Measurements from ENCODE around the gene KLF3. TPM values are rescaled to one million over a fixed set of nuclear protein-coding genes. Genes with fewer than 3 reads are reported as not detected.

KLF3 gene
- total and polyA plus RNA-seq, 9 of the 15 experiments (the other 6 are each of a cell fraction or from before 2014, with no cell fraction given): 9.9 to 47.2 (median 18.1) TPM

- TSS peak; percentile 41 for BruUV-seq (replicated peaks)
- POLR2A ChIA-PET: interaction anchor here (0.6 to 2.0 kb wide), 7 partner anchors 10 to 490 kb away, joined by 3 to 7 read pairs (median 6); no protein-coding TSS in a partner anchor
- WGBS (ENCODE audit: insufficient coverage, low coverage, missing lambda C conversion rate): 1% methylated on average over 5 of the region's 5 CpGs
- no peaks in the 10 kb centered on the region for H3K27me3 ChIP-seq (ENCODE audit: control insufficient read depth in 2 of 2, insufficient read depth in 2 of 2, low read length in 2 of 2)
- H3K4me2 ChIP-seq (ENCODE audit: insufficient read depth, low read length): peak overlapping the region; percentile 85
- no peak overlapping the region for H2AFZ ChIP-seq (ENCODE audit: low read depth, low read length)
- intact Hi-C loops (cut with micrococcal nuclease) (loop anchor here (2.0 to 5.0 kb wide), 3 partner anchors 137 to 347 kb away; no protein-coding TSS in a partner anchor), in situ Hi-C loops (cut with MboI) (no loop called here)
- no peak for DNase-seq (ENCODE audit: extremely low read depth in 1 of 4, low spot score in 3 of 4)
- peaks cover 3% of the 10 kb centered on the region; the same call in 1 of the 2 replicates for H4K20me1 ChIP-seq (replicated peaks; ENCODE audit: control insufficient read depth, insufficient read depth, low read length)
- no peak for FAIRE-seq
- no peak for ATAC-seq
- H3K27ac ChIP-seq (ENCODE audit: extremely low read depth, low read depth, low read length): peak overlapping the region; percentile 98
- H3K79me2 ChIP-seq (ENCODE audit: control insufficient read depth, insufficient read depth, low read length): peaks cover 94% of the 10 kb centered on the region
- H3K4me1 ChIP-seq (replicated peaks in 1 of 2; ENCODE audit: control insufficient read depth in 2 of 2, insufficient read depth in 2 of 2, low read length in 2 of 2): peaks cover 25 to 48% of the 10 kb centered on the region in 2 experiments
- H3K9me1 ChIP-seq (ENCODE audit: control insufficient read depth, insufficient read depth, low read length): no peaks in the 10 kb centered on the region
- CTCF ChIA-PET (ENCODE audit: low intra/inter-chr PET ratio): no interaction called here
- peak overlapping the region; percentile 91 to 98; a peak in 3 of 4 replicates for H3K9ac ChIP-seq (ENCODE audit: insufficient read depth in 1 of 2, low read depth in 2 of 2, low read length in 2 of 2)
- peak overlapping the region; percentile 92 for H3K4me3 ChIP-seq
- H3K36me3 ChIP-seq (ENCODE audit: control insufficient read depth, insufficient read depth, low read length): peaks cover 19% of the 10 kb centered on the region
- peaks cover 7% of the 10 kb centered on the region for H3K9me3 ChIP-seq (replicated peaks; ENCODE audit: control insufficient read depth, insufficient read depth, low read depth, low read length)
- TF ChIP-seq CEBPG (CRISPR knock-in tag; IDR thresholded peaks at IDR 0.05): no peak
- TF ChIP-seq CEBPG (tag; conservative IDR thresholded peaks at IDR 0.05 in 1 of 2, IDR thresholded peaks at IDR 0.05 in 1 of 2): no peak
- peak; percentile 41 for TF ChIP-seq RFX1 (IDR thresholded peaks at IDR 0.05)
- TF ChIP-seq MAFF (IDR thresholded peaks at IDR 0.05; ENCODE audit: low read length): no peak
- no peak for TF ChIP-seq ZNF124 (CRISPR knock-in tag; IDR thresholded peaks at IDR 0.05)
- TF ChIP-seq NEUROD1 (IDR thresholded peaks at IDR 0.05; ENCODE audit: borderline replicate concordance, low read depth, low read length, partially characterized antibody): no peak
- TF ChIP-seq, protein P1, sequence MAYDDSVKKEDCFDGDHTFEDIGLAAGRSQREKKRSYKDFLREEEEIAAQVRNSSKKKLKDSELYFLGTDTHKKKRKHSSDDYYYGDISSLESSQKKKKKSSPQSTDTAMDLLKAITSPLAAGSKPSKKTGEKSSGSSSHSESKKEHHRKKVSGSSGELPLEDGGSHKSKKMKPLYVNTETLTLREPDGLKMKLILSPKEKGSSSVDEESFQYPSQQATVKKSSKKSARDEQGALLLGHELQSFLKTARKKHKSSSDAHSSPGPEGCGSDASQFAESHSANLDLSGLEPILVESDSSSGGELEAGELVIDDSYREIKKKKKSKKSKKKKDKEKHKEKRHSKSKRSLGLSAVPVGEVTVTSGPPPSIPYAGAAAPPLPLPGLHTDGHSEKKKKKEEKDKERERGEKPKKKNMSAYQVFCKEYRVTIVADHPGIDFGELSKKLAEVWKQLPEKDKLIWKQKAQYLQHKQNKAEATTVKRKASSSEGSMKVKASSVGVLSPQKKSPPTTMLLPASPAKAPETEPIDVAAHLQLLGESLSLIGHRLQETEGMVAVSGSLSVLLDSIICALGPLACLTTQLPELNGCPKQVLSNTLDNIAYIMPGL (CRISPR knock-in tag; IDR thresholded peaks at IDR 0.05): no peak
- TF ChIP-seq PHF8 (IDR thresholded peaks at IDR 0.05; ENCODE audit: borderline replicate concordance, low read length): no peak
- TF ChIP-seq, protein P2, sequence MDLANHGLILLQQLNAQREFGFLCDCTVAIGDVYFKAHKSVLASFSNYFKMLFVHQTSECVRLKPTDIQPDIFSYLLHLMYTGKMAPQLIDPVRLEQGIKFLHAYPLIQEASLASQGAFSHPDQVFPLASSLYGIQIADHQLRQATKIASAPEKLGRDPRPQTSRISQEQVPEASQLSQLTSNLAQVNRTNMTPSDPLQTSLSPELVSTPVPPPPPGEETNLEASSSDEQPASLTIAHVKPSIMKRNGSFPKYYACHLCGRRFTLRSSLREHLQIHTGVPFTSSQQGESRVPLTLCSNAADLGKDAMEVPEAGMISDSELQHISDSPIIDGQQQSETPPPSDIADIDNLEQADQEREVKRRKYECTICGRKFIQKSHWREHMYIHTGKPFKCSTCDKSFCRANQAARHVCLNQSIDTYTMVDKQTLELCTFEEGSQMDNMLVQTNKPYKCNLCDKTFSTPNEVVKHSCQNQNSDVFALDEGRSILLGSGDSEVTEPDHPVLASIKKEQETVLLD (IDR thresholded peaks at IDR 0.05): no peak
- TF ChIP-seq FOXP1 (CRISPR knock-in tag; IDR thresholded peaks at IDR 0.05): no peak
- TF ChIP-seq ZNF551 (CRISPR knock-in tag; IDR thresholded peaks at IDR 0.05): no peak
- no peak for TF ChIP-seq WHSC1 (IDR thresholded peaks at IDR 0.05; ENCODE audit: low read length)
- TF ChIP-seq, protein P3, sequence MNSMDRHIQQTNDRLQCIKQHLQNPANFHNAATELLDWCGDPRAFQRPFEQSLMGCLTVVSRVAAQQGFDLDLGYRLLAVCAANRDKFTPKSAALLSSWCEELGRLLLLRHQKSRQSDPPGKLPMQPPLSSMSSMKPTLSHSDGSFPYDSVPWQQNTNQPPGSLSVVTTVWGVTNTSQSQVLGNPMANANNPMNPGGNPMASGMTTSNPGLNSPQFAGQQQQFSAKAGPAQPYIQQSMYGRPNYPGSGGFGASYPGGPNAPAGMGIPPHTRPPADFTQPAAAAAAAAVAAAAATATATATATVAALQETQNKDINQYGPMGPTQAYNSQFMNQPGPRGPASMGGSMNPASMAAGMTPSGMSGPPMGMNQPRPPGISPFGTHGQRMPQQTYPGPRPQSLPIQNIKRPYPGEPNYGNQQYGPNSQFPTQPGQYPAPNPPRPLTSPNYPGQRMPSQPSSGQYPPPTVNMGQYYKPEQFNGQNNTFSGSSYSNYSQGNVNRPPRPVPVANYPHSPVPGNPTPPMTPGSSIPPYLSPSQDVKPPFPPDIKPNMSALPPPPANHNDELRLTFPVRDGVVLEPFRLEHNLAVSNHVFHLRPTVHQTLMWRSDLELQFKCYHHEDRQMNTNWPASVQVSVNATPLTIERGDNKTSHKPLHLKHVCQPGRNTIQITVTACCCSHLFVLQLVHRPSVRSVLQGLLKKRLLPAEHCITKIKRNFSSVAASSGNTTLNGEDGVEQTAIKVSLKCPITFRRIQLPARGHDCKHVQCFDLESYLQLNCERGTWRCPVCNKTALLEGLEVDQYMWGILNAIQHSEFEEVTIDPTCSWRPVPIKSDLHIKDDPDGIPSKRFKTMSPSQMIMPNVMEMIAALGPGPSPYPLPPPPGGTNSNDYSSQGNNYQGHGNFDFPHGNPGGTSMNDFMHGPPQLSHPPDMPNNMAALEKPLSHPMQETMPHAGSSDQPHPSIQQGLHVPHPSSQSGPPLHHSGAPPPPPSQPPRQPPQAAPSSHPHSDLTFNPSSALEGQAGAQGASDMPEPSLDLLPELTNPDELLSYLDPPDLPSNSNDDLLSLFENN (IDR thresholded peaks at IDR 0.05; ENCODE audit: low read depth in 2 of 2, low read length in 2 of 2): no peak
- 0 out of 2 replicates have a peak, but pooled peaks have one; percentile 3 for TF ChIP-seq SMARCA4 (IDR thresholded peaks at IDR 0.05)
These were observed 1.8 kb downstream of the KLF3 start for GRCh38 chr4:38665551-38666411.

All from K562 (cell line).